ENCODE measurements around the gene RTP2. TPM values are rescaled to one million over a fixed set of nuclear protein-coding genes. Genes with fewer than 3 reads are reported as not detected.
A peak's percentile ranks its signal among the peaks of the same experiment; 100 is the strongest.

The RTP2 gene
- total RNA-seq, 1 experiment from 2014 or later = not detected

- BruUV-seq (replicated peaks) = no TSS peak
- Histone ChIP-seq H3K4me2 (ENCODE audit: low read length) (no peak overlapping the region), H2AFZ (ENCODE audit: low read depth, low read length, poor library complexity, severe bottlenecking) (no peak overlapping the region), H4K20me1 (ENCODE audit: insufficient read depth) (no peaks in the 10 kb centered on the region), H3K9me3 (ENCODE audit: control insufficient read depth in 1 of 2, insufficient read depth in 1 of 2, low read depth in 1 of 2, low read length in 2 of 2) (no peaks in the 10 kb centered on the region), H3K4me3 (replicated peaks in 1 of 2; ENCODE audit: low read depth in 1 of 2, low read length in 2 of 2) (no peak overlapping the region), H3K9ac (ENCODE audit: low read length) (no peak overlapping the region), H3K4me1 (ENCODE audit: control insufficient read depth in 1 of 2, insufficient read depth in 2 of 2, low read length in 2 of 2) (peaks cover 11 to 13% of the 10 kb centered on the region in 2 experiments; a peak in 3 of 4 replicates), H3K27me3 (ENCODE audit: insufficient read depth, low read length) (no peaks in the 10 kb centered on the region), H3K79me2 (ENCODE audit: insufficient read depth, low read length) (no peaks in the 10 kb centered on the region), H3K27ac (ENCODE audit: low read depth, low read length) (peak overlapping the region; percentile 33; the same call in 1 of the 2 replicates), H3K36me3 (ENCODE audit: control insufficient read depth in 1 of 2, insufficient read depth in 2 of 2, low read length in 2 of 2) (peaks cover 5 to 17% of the 10 kb centered on the region in 2 experiments; a peak in 3 of 4 replicates), H3K9me2 (ENCODE audit: insufficient read depth) (no peaks in the 10 kb centered on the region)
- intact Hi-C loops (cut with micrococcal nuclease) = no loop called here
- ChIA-PET RAD21 (ENCODE audit: low non-redundant PET in 1 of 2, low total read pairs in 2 of 2, uncharacterized antibody in 2 of 2, unreplicated experiment in 2 of 2) (no interaction called here), POLR2A (no interaction called here), CTCF (interaction anchor here (2.5 to 2.9 kb wide), 2 partner anchors 11 to 41 kb away, joined by 9 to 15 read pairs; no protein-coding TSS in a partner anchor)
- no peak for TF ChIP-seq ZNF274 (IDR thresholded peaks at IDR 0.05; ENCODE audit: low read depth, low read length)
- no peak for TF ChIP-seq MAX (IDR thresholded peaks at IDR 0.05)
- TF ChIP-seq RAD21 (IDR thresholded peaks at IDR 0.05; ENCODE audit: low read depth) = no peak
- no peak for TF ChIP-seq EGR1 (IDR thresholded peaks at IDR 0.05; ENCODE audit: low read depth)
- TF ChIP-seq SRF (IDR thresholded peaks at IDR 0.05; ENCODE audit: low read depth) = no peak
- TF ChIP-seq POLR2A (IDR thresholded peaks at IDR 0.05; ENCODE audit: borderline replicate concordance, extremely low read depth, insufficient read depth, insufficient read length) = no peak
- TF ChIP-seq CEBPB (IDR thresholded peaks at IDR 0.05; ENCODE audit: low read depth) = no peak
- TF ChIP-seq CBX3 (IDR thresholded peaks at IDR 0.05; ENCODE audit: low read depth) = no peak
- no peak for TF ChIP-seq ZFX (IDR thresholded peaks at IDR 0.05)
- no peak for TF ChIP-seq EZH2 (IDR thresholded peaks at IDR 0.05)
- no peak for TF ChIP-seq TCF7L2 (IDR thresholded peaks at IDR 0.05; ENCODE audit: borderline replicate concordance, extremely low read depth, insufficient read depth, insufficient read length)
- no peak for TF ChIP-seq POLR2AphosphoS5 (IDR thresholded peaks at IDR 0.05; ENCODE audit: low read depth, low read length)
- DNase-seq (ENCODE audit: low read depth, low spot score) (no peak), ATAC-seq (0 out of 2 replicates have a peak, but pooled peaks have one; percentile 11)
Observed at GRCh38 chr3:187720337-187720670, 17.9 kb upstream of the RTP2 start.
